GM12875 (cell line): Measurements from ENCODE around the gene ABHD5.
"Not testable (repeated sequence)": the region's sequence is repeated elsewhere in the genome, so short reads cannot be mapped to it uniquely, and the experiment has no call there.

Experiments
- H3K4me3 ChIP-seq: one replicate; pipeline ENCODE4 v1.5.1; 2011; ENCODE audit warnings: low read depth, low read length, control low read depth
- TF ChIP-seq, protein P1 (sequence below): IDR thresholded peaks from 2 replicates; pipeline ENCODE4 v1.5.1; 2011; ENCODE audit warnings: low read depth, mild to moderate bottlenecking, control low read depth, inconsistent platforms, low read length, moderate library complexity, borderline replicate concordance; ENCODE audit not compliant: insufficient read depth

ABHD5 gene

DNA sequence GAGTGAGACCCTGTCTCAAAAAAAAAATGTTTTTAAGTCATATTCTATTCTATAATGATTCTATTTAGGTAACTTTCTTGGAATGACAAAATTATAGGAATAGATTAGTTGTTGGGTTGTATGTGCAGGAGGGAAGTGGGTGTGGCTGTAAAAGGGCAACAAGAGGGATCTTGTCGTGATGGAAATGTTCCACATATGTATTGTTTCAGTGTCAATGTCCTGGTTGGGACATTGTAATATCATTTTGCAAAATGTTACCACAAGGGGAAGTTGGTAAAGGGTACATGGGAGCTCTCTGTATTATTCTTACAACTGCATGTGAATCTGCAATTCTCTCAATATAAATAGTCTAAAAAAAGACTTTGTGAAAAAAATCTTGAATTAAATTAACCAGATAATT is 14.3 kb upstream of the ABHD5 start:
- no peak overlapping the region for H3K4me3 ChIP-seq
- TF ChIP-seq, protein P1, sequence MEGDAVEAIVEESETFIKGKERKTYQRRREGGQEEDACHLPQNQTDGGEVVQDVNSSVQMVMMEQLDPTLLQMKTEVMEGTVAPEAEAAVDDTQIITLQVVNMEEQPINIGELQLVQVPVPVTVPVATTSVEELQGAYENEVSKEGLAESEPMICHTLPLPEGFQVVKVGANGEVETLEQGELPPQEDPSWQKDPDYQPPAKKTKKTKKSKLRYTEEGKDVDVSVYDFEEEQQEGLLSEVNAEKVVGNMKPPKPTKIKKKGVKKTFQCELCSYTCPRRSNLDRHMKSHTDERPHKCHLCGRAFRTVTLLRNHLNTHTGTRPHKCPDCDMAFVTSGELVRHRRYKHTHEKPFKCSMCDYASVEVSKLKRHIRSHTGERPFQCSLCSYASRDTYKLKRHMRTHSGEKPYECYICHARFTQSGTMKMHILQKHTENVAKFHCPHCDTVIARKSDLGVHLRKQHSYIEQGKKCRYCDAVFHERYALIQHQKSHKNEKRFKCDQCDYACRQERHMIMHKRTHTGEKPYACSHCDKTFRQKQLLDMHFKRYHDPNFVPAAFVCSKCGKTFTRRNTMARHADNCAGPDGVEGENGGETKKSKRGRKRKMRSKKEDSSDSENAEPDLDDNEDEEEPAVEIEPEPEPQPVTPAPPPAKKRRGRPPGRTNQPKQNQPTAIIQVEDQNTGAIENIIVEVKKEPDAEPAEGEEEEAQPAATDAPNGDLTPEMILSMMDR, result no peak

DNA sequence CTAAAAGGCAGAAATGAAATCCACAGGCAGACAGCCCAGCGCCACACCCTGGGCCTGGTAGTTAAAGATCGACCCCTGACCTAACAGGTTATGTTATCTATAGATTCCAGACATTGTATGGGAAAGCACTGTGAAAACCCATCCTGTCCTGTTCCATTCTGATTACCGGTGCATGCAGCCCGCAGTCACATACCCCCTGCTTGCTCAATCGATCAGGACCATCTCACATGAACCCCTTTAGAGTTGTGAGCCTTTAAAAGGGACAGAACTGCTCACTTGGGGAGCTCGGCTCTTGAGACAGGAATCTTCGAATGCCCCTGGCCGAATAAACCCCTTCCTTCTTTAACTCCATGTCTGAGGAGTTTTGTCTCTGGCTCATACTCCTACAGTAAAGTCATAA is 12.4 kb upstream of the ABHD5 start:
- H3K4me3 ChIP-seq, result not testable (repeated sequence)

DNA sequence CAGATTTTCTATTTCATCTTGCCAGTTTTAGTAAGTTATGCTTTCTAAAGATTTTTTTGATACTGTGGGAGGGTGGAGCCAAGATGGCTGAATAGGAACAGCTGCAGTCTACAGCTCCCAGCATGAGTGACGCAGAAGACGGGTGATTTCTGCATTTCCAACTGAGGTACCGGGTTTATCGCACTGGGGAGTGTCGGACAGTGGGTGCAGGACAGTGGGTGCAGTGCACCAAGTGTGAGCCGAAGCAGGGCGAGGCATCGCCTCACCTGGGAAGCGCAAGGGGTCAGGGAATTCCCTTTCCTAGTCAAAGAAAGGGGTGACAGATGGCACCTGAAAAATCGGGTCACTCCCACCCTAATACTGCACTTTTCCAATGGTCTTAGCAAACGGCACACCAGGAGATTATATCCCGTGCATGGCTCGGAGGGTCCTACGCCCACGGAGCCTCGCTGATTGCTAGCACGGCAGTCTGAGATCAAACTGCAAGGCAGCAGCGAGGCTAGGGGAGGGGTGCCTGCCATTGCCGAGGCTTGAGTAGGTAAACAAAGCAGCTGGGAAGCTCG is 11.8 kb upstream of the ABHD5 start:
- H3K4me3 ChIP-seq, result not testable (repeated sequence)

DNA sequence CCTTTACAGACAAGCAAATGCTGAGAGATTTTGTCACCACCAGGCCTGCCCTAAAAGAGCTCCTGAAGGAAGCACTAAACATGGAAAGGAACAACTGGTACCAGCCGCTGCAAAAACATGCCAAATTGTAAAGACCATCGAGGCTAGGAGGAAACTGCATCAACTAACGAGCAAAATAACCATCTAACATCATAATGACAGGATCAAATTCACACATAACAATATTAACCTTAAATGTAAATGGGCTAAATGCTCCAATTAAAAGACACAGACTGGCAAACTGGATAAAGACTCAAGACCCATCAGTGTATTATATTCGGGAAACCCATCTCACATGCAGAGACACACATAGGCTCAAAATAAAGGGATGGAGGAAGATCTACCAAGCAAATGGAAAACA is 9.9 kb upstream of the ABHD5 start:
- not testable (repeated sequence) for H3K4me3 ChIP-seq

DNA sequence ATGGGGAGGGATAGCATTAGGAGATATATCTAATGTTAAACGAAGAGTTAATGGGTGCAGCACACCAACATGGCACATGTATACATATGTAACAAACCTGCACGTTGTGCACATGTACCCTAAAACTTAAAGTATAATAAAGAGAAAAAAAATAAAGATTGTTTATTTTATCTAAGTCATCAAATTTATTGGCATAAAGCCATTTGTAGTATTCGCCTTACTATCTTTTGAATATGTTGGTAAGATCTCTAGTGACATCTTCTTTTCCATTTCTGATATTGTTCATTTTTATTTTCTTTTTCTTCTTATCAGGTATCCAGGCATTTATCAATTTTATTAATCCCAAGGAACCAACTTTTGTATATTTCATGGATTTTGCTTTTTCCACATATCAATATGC is 5.8 kb upstream of the ABHD5 start:
- H3K4me3 ChIP-seq, result no peak overlapping the region
- TF ChIP-seq, protein P1, result no peak

DNA sequence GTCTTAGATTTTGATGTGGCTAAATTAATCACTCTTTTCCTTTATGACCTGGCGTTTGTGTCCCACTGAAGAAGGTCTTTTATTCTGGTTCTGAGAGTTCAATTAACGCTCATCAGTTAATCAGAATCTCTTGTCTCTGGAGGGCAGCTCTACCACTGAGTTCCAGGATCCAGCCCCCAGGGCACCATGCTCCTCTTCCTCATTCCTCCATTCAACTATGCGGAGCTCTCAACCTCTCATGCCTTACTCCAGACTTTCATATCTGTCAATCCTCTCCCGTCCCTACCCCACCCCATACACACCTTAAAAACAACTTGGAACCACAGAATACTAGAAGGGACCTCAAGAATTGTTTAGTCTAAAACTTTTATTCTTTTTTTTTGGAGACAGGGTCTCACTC is 4.8 kb upstream of the ABHD5 start:
- no peak overlapping the region for H3K4me3 ChIP-seq
- TF ChIP-seq, protein P1, result no peak

DNA sequence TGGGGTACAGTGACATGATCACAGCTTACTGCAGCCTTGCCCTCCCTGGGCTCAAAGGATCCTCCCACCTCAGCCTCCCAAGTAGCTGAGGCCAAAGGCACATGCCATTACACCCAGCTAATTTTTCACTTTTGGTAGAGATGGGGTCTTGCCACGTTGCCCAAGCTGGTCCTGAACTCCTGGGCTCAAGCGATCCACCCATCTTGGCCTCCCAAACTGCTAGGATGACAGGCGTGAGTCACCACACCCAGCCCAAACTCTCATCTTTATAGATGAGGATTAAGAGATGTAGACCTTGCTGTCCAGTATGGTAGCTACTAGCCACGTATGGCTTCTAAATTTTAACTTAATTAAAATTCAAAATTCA is 4.4 kb upstream of the ABHD5 start:
- TF ChIP-seq, protein P1, result no peak
- no peak overlapping the region for H3K4me3 ChIP-seq

DNA sequence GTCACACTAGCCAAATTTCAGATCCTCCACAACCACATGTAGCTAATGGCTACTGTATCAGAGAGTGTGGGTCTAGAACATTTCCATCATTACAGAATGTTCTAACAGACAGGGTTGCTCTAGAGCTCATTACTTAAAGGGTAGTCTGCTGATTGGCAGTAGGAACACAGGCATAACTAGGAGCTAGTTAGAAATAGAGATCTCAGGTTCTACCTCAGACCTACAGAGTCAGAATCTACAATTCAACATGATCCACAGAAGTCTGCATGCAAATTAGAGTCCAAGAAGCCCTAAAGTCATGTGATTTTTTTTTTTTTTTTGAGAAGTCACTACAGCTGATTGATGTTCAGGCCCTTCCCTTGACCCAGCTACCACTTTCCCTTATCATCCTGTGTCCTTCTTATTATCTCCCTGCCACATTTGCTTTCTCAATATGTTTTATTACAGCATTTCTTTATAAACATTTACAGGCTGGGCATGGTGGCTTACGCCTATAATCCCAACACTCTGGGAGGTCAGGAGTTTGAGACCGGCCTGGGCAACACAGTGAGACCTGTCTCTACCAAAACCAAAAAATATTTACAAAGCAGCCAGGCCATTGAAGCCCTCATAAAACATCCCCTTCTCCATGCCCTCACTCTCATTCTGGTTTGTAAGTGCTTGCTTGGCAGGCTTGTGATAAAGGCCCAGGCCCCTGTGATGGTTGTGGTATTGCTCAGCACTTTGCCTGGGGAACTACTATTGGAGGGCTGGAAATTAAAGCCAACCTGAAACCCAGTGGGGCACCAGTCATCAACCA is 3.8 kb upstream of the ABHD5 start:
- TF ChIP-seq, protein P1, result no peak
- no peak overlapping the region for H3K4me3 ChIP-seq

DNA sequence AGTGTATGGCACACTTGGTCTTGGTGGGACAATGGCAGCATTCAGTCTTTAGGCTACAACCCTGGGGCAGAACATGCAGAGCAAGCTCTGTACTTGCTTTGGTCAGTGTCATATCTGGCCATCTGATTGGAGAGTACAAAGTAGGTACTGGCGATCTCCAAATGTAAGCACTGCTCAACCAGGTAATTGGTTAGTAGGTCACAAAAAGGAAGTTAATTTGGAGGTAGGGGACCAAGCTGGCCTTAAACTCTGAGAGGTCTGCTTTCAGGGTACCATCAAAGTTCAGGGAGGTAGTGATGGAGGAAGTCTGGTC is 3.3 kb upstream of the ABHD5 start:
- TF ChIP-seq, protein P1, result no peak

More for the DNA sequence above, 3.3 kb upstream of the ABHD5 start:
- H3K4me3 ChIP-seq, result no peak overlapping the region
